Right lobe of liver (tissue), 4 donors: Measurements from ENCODE around the gene CFLAR.

Source experiments
- CTCF ChIP-seq, 4 donors: fragments of 200-600 bp in 3 of 4; fragments of 450-650 bp in 1 of 4; IDR thresholded peaks; one replicate each; pipeline versions ENCODE4 v1.5.1 to v1.8.0; 2016 to 2022; ENCODE audit warnings: antibody characterized with exemption in 4 of 4, mild to moderate bottlenecking in 2 of 4
- POLR2A ChIP-seq: fragments of 450-650 bp; IDR thresholded peaks from one replicate; pipeline ENCODE4 v1.6.1; 2017; ENCODE audit warnings: antibody characterized with exemption, mild to moderate bottlenecking
- donor health status: DM: no; HTN: no; CAD: no.
- donor health status: DM: no; HTN: no; CAD: no.
- donor health status: DM: no; HTN: yes; CAD: no.

- no peak for TF ChIP-seq CTCF (IDR thresholded peaks at IDR 0.05)
- TF ChIP-seq POLR2A, result no peak
Observed at GRCh38 chr2:201205515-201205849, 89.5 kb downstream of the CFLAR start.
